NCI-H226 (cell line): Measurements from ENCODE around the gene PPOX.

Experiments used
- DNase-seq: peaks from one replicate; pipeline ENCODE4 v3.0.0-alpha.2; 2015

Gene PPOX

GRCh38 chr1:161165742-161166668 is at the start of gene PPOX:
PPOX (plus strand) TSS chr1:161166426; CDS start chr1:161166848, 422 bp downstream.
- DNase-seq = peak; percentile 100

GRCh38 chr1:161117759-161118581 is 48.3 kb upstream of the PPOX start, which contains the start of the genes NIT1 and PFDN2:
NIT1 (plus strand) TSS chr1:161118105; CDS start chr1:161118177, 72 bp downstream.
PFDN2 (minus strand) TSS chr1:161118037; CDS start chr1:161118026, 11 bp downstream.
- peak; percentile 84 for DNase-seq

DNA sequence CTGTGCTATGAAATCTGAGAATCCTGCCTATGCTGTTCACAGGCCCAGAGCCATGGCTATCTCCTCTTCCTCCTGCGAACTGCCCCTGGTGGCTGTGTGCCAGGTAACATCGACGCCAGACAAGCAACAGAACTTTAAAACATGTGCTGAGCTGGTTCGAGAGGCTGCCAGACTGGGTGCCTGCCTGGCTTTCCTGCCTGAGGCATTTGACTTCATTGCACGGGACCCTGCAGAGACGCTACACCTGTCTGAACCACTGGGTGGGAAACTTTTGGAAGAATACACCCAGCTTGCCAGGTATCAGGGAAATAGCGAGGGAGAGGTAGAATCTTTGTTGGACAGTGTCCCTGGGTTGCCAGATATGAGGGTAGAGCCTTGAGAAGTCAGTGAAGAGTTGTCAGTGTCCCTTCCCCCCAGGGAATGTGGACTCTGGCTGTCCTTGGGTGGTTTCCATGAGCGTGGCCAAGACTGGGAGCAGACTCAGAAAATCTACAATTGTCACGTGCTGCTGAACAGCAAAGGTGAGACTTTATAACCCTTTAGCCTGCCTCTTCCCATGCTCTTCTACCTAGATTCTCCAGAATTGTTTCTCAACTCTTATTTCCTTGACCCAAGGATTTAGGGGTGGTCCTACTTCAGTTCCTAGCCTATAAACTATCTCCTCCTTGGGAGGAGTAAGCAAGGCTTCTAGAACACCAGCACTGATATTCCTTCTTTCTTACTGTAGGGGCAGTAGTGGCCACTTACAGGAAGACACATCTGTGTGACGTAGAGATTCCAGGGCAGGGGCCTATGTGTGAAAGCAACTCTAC is 46.9 kb upstream of the PPOX start:
- DNase-seq = peak; percentile 47

DNA sequence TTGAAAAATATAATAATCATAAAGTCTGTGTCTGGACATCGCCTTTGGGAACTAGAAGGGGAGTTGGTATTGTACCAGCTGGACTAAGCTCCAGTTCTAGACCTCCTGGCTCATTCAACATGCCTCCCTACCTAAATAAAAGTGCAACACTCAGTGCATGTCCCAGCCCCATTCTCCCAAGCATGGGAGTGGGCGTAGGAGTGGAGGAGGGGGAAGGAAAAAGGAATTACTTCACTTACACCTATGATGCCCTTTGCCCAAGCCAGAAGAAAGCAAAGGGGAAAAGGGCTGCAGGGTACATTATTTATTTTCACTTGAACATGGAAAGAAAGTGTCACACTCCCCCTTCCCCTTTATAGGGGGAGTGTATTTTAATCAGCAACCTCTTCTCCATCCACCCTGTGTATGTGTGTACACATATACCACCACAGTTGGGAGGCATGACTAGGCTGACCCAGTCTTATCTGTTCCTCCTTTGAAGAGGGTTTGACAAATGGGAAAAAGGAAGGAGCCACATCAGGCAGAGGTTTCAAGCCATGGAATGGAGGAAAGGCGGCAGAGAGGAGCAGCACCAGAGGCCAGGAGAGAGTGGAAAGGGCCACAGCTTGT is 45.1 kb upstream of the PPOX start:
- no peak for DNase-seq

DNA sequence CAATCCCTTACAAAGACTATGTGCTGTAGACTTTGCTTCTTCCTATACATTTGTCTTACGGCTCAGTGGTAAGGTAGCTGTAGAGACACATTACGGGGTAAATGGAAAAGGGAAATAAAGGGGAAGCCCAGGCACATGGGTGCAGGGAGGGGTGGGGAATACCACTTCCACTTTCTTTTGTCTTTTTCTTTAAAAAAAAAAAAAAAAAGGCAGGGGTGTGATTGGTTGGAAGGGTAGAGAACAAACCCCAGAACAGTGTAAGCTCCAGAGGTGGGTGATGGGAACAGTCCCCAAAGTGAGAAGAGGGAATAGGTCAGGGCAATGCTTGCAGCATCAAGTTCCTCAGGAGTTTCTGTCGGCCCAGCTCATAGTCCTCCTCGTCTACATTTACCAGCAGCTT is 44.4 kb upstream of the PPOX start:
- no peak for DNase-seq

DNA sequence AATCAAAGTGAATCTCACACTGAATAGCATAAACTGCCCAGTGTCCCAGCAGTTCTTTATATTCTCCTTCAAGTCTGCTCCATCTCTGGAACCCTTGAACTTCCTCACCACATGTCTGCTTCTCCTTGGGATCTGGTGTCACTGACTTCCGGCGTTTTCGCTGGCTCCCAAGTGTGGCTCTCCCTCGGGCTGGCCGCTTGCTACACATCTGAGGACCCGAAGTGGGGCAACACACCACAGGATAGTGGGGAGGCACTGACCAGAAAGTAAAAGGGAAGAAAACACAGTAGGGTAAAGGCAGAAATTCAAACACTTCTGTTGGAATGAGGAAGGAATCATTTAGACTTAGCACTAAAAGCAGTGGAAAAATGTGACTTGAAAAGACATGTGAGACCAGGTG is 43.3 kb upstream of the PPOX start:
- DNase-seq = no peak

- DNase-seq = no peak
Observed at GRCh38 chr1:161127649-161128048, 38.6 kb upstream of the PPOX start.

- DNase-seq = no peak
Observed at GRCh38 chr1:161128591-161129420, 37.4 kb upstream of the PPOX start.

DNA sequence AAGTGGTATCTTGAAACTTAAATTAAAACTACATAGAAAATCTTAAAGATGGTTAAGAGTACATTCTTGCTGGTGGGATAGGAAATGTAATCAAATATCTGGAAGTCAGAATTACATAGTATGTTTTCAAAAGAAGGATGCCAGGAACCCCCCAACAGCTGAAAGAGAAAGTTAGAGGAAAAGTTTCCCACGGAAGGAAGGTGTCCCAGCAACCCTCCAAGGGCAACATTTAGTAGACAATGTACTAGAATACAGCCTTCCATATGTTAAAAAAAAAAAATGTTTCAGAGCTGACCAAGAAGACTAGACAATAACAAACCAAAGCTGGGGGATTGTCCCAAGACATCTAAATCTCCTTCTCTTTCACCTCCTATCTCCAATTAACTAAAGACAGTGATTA is 36.0 kb upstream of the PPOX start:
- DNase-seq = no peak

- peak; percentile 11 for DNase-seq
Observed at GRCh38 chr1:161131523-161132409, 34.5 kb upstream of the PPOX start.

GRCh38 chr1:161132410-161133219 is 33.6 kb upstream of the PPOX start, which contains the start of gene DEDD:
DEDD (minus strand) TSS chr1:161132667; CDS start chr1:161124462, 8,205 bp downstream.
- peak; percentile 94 for DNase-seq

DNA sequence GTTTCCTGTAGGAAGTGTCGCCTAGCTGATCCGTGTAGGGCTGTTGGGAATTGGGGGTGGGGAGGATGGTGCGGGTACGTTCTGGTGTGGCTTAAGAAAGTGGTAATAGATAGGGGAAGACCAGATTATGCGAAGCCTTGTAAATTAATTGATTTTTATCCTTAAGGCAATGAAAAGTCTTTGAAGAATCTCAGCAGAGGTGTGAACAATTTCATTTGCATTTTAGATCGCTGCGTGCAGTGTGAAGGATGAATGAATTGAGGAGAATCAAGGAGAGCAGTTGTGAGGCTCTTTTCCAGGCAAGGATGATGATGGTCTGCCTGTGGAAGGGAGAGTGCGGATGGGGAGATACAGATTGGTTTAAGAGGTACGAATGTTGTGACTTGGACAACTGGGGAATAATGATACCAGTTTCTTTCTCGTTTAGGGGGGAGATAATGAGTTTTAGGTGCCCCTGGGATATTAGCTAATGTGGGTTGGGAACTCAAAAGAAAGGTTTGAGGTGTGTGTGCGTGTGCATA is 32.9 kb upstream of the PPOX start:
- DNase-seq = no peak

DNA sequence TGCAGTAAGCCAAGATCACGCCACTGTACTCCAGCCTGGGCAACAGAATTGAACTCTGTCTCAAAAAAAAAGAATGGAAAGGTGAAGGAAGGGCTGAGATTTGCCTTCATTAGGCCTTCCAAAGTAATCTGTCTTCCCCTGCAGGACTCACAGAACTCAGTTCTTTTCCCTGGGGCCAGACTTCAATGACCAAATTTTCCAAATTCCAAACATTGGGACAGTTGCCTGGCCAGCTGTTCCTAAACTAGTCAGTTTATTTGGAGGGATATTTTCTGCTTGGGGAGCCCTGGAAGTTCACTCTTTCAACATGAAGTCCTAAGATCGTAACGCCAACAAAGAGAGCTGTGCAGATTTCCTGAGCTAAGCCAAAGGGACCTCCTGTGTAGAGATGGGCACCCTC is 28.3 kb upstream of the PPOX start:
- no peak for DNase-seq

- no peak for DNase-seq
Observed at GRCh38 chr1:161138431-161138830, 27.8 kb upstream of the PPOX start.

- no peak for DNase-seq
Observed at GRCh38 chr1:161139766-161140165, 26.5 kb upstream of the PPOX start.

DNA sequence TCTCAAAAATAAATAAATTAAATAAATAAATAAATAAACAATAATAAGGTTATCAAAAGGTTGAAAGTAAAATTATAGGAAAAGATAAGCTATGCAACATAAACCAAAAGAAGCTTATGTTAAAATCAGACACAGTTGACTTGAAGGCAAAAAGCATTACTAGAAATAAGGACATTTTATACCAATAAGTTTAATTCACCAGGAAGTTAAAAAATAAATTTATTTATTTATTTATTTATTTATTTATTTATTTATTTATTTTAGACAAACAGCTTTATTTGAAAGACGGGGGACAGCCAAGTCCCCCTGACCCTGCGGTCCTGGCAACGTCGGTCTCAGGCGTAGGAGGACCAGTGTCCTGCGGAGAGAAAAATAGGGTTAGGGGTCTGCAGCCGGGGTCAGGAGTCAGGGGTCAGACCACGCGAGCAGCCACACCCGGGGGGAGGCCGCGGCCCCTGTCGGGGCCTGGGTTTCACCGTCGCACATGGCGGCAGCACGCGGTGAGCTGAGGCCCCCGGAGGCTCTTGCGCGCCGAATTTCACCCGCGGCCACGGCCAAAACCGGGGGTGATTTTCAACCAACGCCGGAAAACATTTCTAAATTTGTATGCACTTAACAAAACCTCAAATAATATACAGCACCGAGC is 25.3 kb upstream of the PPOX start:
- no peak for DNase-seq

GRCh38 chr1:161145832-161146231 is 20.4 kb upstream of the PPOX start:
- no peak for DNase-seq

DNA sequence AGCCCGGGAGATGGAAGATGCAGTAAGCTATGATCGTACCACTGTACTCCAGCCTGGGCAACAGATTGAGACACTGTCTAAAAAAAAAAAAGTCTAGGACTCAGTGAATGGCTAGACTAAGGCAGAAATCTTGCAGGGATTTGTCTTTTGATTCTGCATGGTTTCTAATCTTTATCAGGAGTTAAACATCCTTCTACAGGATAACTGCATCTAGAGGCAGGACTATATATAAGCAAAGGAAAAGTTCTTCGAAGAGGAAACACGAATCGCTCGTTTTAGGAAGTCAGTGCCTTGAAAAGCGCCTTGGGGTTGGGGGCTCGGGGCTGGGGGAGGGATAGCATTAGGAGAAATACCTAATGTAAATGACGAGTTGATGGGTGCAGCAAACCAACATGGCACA is 13.1 kb upstream of the PPOX start:
- DNase-seq = no peak
